H9 (cell line): Measurements from ENCODE around the gene TTC39A. TPM values are rescaled to one million over a fixed set of nuclear protein-coding genes. Genes with fewer than 3 reads are reported as not detected.

Source experiments
- DNase-seq: peaks from one replicate; pipeline ENCODE4 v3.0.0-alpha.2; 2017
- H2AFZ ChIP-seq: one replicate; pipeline ENCODE4 v1.6.1; 2013; ENCODE audit warnings: mild to moderate bottlenecking, low read length, control low read depth, moderate library complexity
- H2AK5ac ChIP-seq: 2 replicates; pipeline ENCODE4 v1.6.1; 2013; ENCODE audit warnings: low read length, control low read depth, mixed read lengths; ENCODE audit not compliant: insufficient read length
- H2BK120ac ChIP-seq: one replicate; pipeline ENCODE4 v1.6.1; 2013; ENCODE audit warnings: low read depth, mild to moderate bottlenecking, low read length, control low read depth, inconsistent platforms; ENCODE audit not compliant: poor library complexity, severe bottlenecking
- H2BK12ac ChIP-seq: 2 replicates; pipeline ENCODE4 v1.6.1; 2013; ENCODE audit warnings: low read length, control low read depth, mixed read lengths, low read depth; ENCODE audit not compliant: insufficient read length
- H2BK15ac ChIP-seq: 2 replicates; pipeline ENCODE4 v1.6.1; 2013; ENCODE audit warnings: low read depth, low read length, control low read depth
- H2BK20ac ChIP-seq: one replicate; pipeline ENCODE4 v1.6.1; 2013; ENCODE audit warnings: low read depth, mild to moderate bottlenecking, low read length, control low read depth, inconsistent platforms; ENCODE audit not compliant: poor library complexity, severe bottlenecking
- H2BK5ac ChIP-seq: 2 replicates; pipeline ENCODE4 v1.6.1; 2013; ENCODE audit warnings: low read length, control low read depth, mixed read lengths; ENCODE audit not compliant: insufficient read length
- H3K14ac ChIP-seq: 2 replicates; pipeline ENCODE4 v1.6.1; 2013; ENCODE audit warnings: low read length, control low read depth; ENCODE audit not compliant: insufficient read depth
- H3K18ac ChIP-seq: 2 replicates; pipeline ENCODE4 v1.6.1; 2013; ENCODE audit warnings: low read depth, mild to moderate bottlenecking, mixed read lengths, low read length, control low read depth; ENCODE audit not compliant: insufficient read length
- H3K23ac ChIP-seq: 2 replicates; pipeline ENCODE4 v1.6.1; 2013; ENCODE audit warnings: low read length, control low read depth, mixed read lengths, low read depth; ENCODE audit not compliant: insufficient read length
- H3K23me2 ChIP-seq: 2 replicates; pipeline ENCODE4 v1.6.1; 2013; ENCODE audit warnings: low read depth, mild to moderate bottlenecking, mixed read lengths, low read length, control low read depth; ENCODE audit not compliant: insufficient read length, poor library complexity, severe bottlenecking
- H3K27ac ChIP-seq: 2 replicates; pipeline ENCODE4 v1.5.1; 2013; ENCODE audit warnings: low read length, control low read depth, mixed read lengths, low read depth; ENCODE audit not compliant: insufficient read length
- H3K27me3 ChIP-seq: 2 replicates; pipeline ENCODE4 v1.6.1; 2013; ENCODE audit warnings: low read length, control low read depth, inconsistent platforms; ENCODE audit not compliant: insufficient read depth
- H3K4ac ChIP-seq: 2 replicates; pipeline ENCODE4 v1.6.1; 2013; ENCODE audit warnings: low read depth, mild to moderate bottlenecking, control low read depth, inconsistent platforms, low read length, moderate library complexity
- H3K4me1 ChIP-seq: 2 replicates; pipeline ENCODE4 v1.6.1; 2013; ENCODE audit warnings: low read length, control low read depth, inconsistent platforms; ENCODE audit not compliant: insufficient read depth
- H3K4me2 ChIP-seq: 2 replicates; pipeline ENCODE4 v1.6.1; 2013; ENCODE audit warnings: low read length, control low read depth, mixed read lengths; ENCODE audit not compliant: insufficient read length, insufficient read depth
- H3K56ac ChIP-seq: 2 replicates; pipeline ENCODE4 v1.6.1; 2013; ENCODE audit warnings: low read depth, mild to moderate bottlenecking, mixed read lengths, low read length, control low read depth; ENCODE audit not compliant: insufficient read length
- H3K79me1 ChIP-seq: 2 replicates; pipeline ENCODE4 v1.6.1; 2013; ENCODE audit warnings: low read depth, mild to moderate bottlenecking, moderate library complexity, low read length, control low read depth, inconsistent platforms; ENCODE audit not compliant: insufficient read depth, poor library complexity, severe bottlenecking
- H3K79me2 ChIP-seq: 2 replicates; pipeline ENCODE4 v1.6.1; 2013; ENCODE audit warnings: low read length, control low read depth, inconsistent platforms; ENCODE audit not compliant: insufficient read depth
- H3K9ac ChIP-seq: 2 replicates; pipeline ENCODE4 v1.6.1; 2013; ENCODE audit warnings: low read length, control low read depth, mixed read lengths; ENCODE audit not compliant: insufficient read length; ENCODE audit errors: extremely low read depth
- H3K9me3 ChIP-seq: one replicate; pipeline ENCODE4 v1.6.1; 2013; ENCODE audit warnings: low read depth, low read length, inconsistent platforms; ENCODE audit not compliant: control insufficient read depth
- H3T11ph ChIP-seq: one replicate; pipeline ENCODE4 v1.6.1; 2013; ENCODE audit warnings: mild to moderate bottlenecking, low read length, control low read depth, inconsistent platforms
- H4K20me1 ChIP-seq: one replicate; pipeline ENCODE4 v1.6.1; 2013; ENCODE audit not compliant: control insufficient read depth, insufficient read length, insufficient read depth
- H4K5ac ChIP-seq: 2 replicates; pipeline ENCODE4 v1.6.1; 2013; ENCODE audit warnings: low read depth, mild to moderate bottlenecking, mixed read lengths, low read length, control low read depth; ENCODE audit not compliant: insufficient read length
- H4K8ac ChIP-seq: replicated peaks from 2 replicates; pipeline ENCODE4 v1.6.1; 2013; ENCODE audit warnings: low read length, control low read depth, mixed read lengths, low read depth; ENCODE audit not compliant: insufficient read length
- H4K91ac ChIP-seq: 2 replicates; pipeline ENCODE4 v1.6.1; 2013; ENCODE audit warnings: low read depth, mild to moderate bottlenecking, moderate library complexity, mixed read lengths, low read length, control low read depth; ENCODE audit not compliant: insufficient read length
- H3K27ac Mint-ChIP-seq, 3 experiments: 2 replicates in 2 of 3; 3 replicates in 1 of 3; pipeline ENCODE4 v1.8.0; 2020 to 2021; ENCODE audit warnings: mixed read lengths in 3 of 3, mild to moderate bottlenecking in 1 of 3, moderate library complexity in 1 of 3
- H3K27me3 Mint-ChIP-seq: 2 replicates; pipeline ENCODE4 v1.8.0; 2021; ENCODE audit warnings: low read depth, mild to moderate bottlenecking, moderate library complexity, mixed read lengths
- H3K36me3 Mint-ChIP-seq, 3 experiments: 2 replicates in 2 of 3; 3 replicates in 1 of 3; pipeline ENCODE4 v1.8.0; 2020 to 2021; ENCODE audit warnings: low read depth in 3 of 3, mixed read lengths in 3 of 3; ENCODE audit not compliant: insufficient read depth in 1 of 3
- H3K4me1 Mint-ChIP-seq, 2 experiments: 2 replicates each; pipeline ENCODE4 v1.8.0; 2020; ENCODE audit warnings: mixed read lengths in 2 of 2
- H3K4me3 Mint-ChIP-seq, 2 experiments: 2 replicates in 1 of 2; 3 replicates in 1 of 2; pipeline ENCODE4 v1.8.0; 2020 to 2021; ENCODE audit warnings: mild to moderate bottlenecking in 2 of 2, mixed read lengths in 2 of 2, moderate library complexity in 1 of 2
- H3K9me3 Mint-ChIP-seq, 2 experiments: 2 replicates in 1 of 2; 3 replicates in 1 of 2; pipeline ENCODE4 v1.8.0; 2020; ENCODE audit warnings: mild to moderate bottlenecking in 2 of 2, mixed read lengths in 2 of 2, moderate library complexity in 1 of 2
- CTCF ChIP-seq: fragments of 200-600 bp; sonication (generic); conservative IDR thresholded peaks from 3 replicates; pipeline ENCODE4 v1.8.0; 2021; ENCODE audit warnings: antibody characterized with exemption, mild to moderate bottlenecking
- WGBS: extraction: QIAGEN DNeasy Blood & Tissue Kit; methylation state at CpG from one replicate; pipeline ENCODE4 v1.1.7; 2013; ENCODE audit warnings: missing lambda C conversion rate, low lambda C conversion rate, mixed read lengths; ENCODE audit not compliant: insufficient read length; ENCODE audit errors: extremely low coverage; 5-methylcytosine and 5-hydroxymethylcytosine counted together
- total RNA-seq: library from RNA; stranded (reverse); gene quantifications from 2 replicates; pipeline ENCODE4 v1.2.1, GENCODE V29; 2021

Gene TTC39A
- total RNA-seq, 1 experiment from 2014 or later, result 7.7 TPM

GRCh38 chr1:51304360-51304759 lies 26.0 kb downstream of the TTC39A start:
- Histone ChIP-seq H4K20me1 (no peaks in the 10 kb centered on the region), H3K56ac (no peak overlapping the region), H3K9ac (no peak overlapping the region), H3K23me2 (no peaks in the 10 kb centered on the region), H3K79me2 (no peaks in the 10 kb centered on the region), H3K14ac (no peak overlapping the region), H4K91ac (no peak overlapping the region), H3K27ac (no peak overlapping the region), H3K4ac (no peak overlapping the region), H3T11ph (no peak overlapping the region), H2AFZ (no peak overlapping the region), H3K18ac (no peak overlapping the region), H2BK20ac (no peak overlapping the region), H2BK12ac (no peak overlapping the region), H4K5ac (no peak overlapping the region), H3K79me1 (no peaks in the 10 kb centered on the region), H2BK5ac (no peak overlapping the region), H4K8ac (no peak overlapping the region), H2BK15ac (no peak overlapping the region), H2BK120ac (no peak overlapping the region), H2AK5ac (no peak overlapping the region), H3K23ac (no peak overlapping the region), H3K4me1 (no peaks in the 10 kb centered on the region), H3K4me2 (no peak overlapping the region), H3K9me3 (no peaks in the 10 kb centered on the region), H3K27me3 (no peaks in the 10 kb centered on the region)
- H3K36me3 Mint-ChIP-seq, result no peaks in the 10 kb centered on the region
- no CpG with 5 or more reads among the region's 1 CpG for WGBS
- no peak for TF ChIP-seq CTCF
- H3K4me1 Mint-ChIP-seq, result peaks cover 3 to 9% of the 10 kb centered on the region in 2 experiments; a peak in 1 of 4 replicates
- peaks cover 2% of the 10 kb centered on the region; the same call in 1 of the 2 replicates for H3K27me3 Mint-ChIP-seq
- DNase-seq, result no peak
- H3K27ac Mint-ChIP-seq, result no peak overlapping the region
- no peak overlapping the region for H3K4me3 Mint-ChIP-seq
- H3K9me3 Mint-ChIP-seq, result no peaks in the 10 kb centered on the region; a peak in 2 of 5 replicates
